Measurements from ENCODE around the gene FLNB. TPM values are rescaled to one million over a fixed set of nuclear protein-coding genes. Genes with fewer than 3 reads are reported as not detected.

The FLNB gene
- total RNA-seq, 1 experiment from 2014 or later: 309 TPM

DNA sequence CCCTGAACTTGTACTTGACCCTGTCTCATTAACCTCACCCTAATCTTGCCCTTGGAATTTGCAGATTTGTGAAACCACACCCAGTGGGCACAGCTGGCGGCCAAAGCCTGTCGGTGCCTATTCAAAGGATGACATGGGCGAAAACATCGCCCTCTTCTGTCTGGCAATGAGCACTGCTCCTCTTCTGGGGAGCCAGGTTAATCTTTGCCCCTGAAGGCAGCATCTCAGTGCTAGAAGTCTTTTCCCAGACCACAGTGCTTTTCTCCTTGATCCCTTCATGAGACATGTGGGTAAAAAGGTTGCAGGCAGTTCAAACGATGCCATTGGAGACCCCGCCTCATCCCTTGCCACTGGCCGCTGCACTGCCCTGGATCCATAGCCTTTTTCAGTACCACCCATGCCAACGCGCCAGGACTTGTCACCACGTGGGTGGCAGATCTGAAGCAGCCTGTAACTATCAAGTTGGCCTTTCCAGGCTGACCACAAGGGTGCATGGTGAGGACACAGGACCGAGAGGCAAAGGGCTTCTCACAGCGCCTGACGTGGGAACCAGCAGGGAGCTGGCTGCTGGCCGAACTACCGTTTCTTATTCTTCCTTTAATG lies 209.1 kb downstream of the FLNB start:
- H3K9me3 ChIP-seq (ENCODE audit: control insufficient read depth, insufficient read depth, low read depth, low read length): no peaks in the 10 kb centered on the region
- no TSS peak for BruUV-seq (replicated peaks)
- ChIA-PET POLR2A (interaction anchor here (0.6 kb wide), 2 partner anchors 49 to 198 kb away, joined by 4 to 8 read pairs; no protein-coding TSS in a partner anchor), CTCF (interaction anchor here (0.6 to 1.3 kb wide), 7 partner anchors 29 to 1439 kb away, joined by 3 to 12 read pairs (median 3); no protein-coding TSS in a partner anchor)
- no peaks in the 10 kb centered on the region for H3K27me3 ChIP-seq (ENCODE audit: control insufficient read depth, insufficient read depth, low read length)
- intact Hi-C loops (cut with micrococcal nuclease; ENCODE audit: unreplicated experiment) (no loop called here), in situ Hi-C loops (cut with HindIII; ENCODE audit: low pct_unique_long_range_greater_than_20kb, low sequenced_read_pairs) (no loop called here)
- ATAC-seq (peak; percentile 96), DNase-seq (ENCODE audit: low read depth, low spot score) (peak; percentile 79)
- peak overlapping the region; percentile 5 to 45; a peak in 2 of 4 replicates for H3K4me3 ChIP-seq (ENCODE audit: low read depth in 2 of 2, low read length in 2 of 2)
- H3K27ac ChIP-seq (ENCODE audit: low read length): peak overlapping the region; percentile 17; the same call in 1 of the 2 replicates
- H3K36me3 ChIP-seq (ENCODE audit: control insufficient read depth, insufficient read depth, low read length): no peaks in the 10 kb centered on the region
- H3K4me1 ChIP-seq (ENCODE audit: control insufficient read depth, insufficient read depth, low read length): peaks cover 11% of the 10 kb centered on the region
- peak; percentile 87 for TF ChIP-seq CTCF (IDR thresholded peaks at IDR 0.05)
- TF ChIP-seq REST (IDR thresholded peaks at IDR 0.05; ENCODE audit: insufficient read depth in 1 of 2, low read depth in 2 of 2, low read length in 1 of 2): 0 out of 4 replicates have a peak, but pooled peaks of 1 of the 2 experiments have one; percentile 38
- no peak for TF ChIP-seq POLR2AphosphoS5 (IDR thresholded peaks at IDR 0.05; ENCODE audit: low read depth, low read length)
- no peak for TF ChIP-seq SIN3A (IDR thresholded peaks at IDR 0.05; ENCODE audit: borderline replicate concordance, insufficient read depth, low read depth, low read length)

DNA sequence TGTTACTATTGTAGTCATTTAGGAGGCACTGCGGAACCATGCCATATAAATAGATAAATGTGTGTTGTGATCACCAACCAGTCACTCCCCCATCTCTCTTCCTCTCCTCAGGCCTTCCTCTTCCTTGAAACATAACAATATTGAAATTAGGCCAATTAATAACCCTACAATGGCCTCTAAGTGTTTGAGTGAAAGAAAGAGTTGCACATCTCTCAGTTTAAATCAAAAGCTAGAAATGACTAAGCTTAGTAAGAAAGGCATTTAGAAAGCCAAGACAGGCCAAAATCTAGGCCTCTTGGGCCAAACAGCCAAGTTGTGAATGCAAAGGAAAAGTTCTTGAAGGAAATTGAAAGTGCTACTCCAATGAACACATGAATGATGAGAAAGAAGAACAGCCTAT lies 210.7 kb downstream of the FLNB start:
- TF ChIP-seq REST (IDR thresholded peaks at IDR 0.05; ENCODE audit: insufficient read depth in 1 of 2, low read depth in 2 of 2, low read length in 1 of 2) (no peak), SIN3A (IDR thresholded peaks at IDR 0.05; ENCODE audit: borderline replicate concordance, insufficient read depth, low read depth, low read length) (no peak), POLR2AphosphoS5 (IDR thresholded peaks at IDR 0.05; ENCODE audit: low read depth, low read length) (no peak), TCF7L2 (IDR thresholded peaks at IDR 0.05; ENCODE audit: low read depth, low read length) (no peak), CTCF (IDR thresholded peaks at IDR 0.05) (no peak)
- intact Hi-C loops (cut with micrococcal nuclease; ENCODE audit: unreplicated experiment): no loop called here
- POLR2A ChIA-PET: no interaction called here
- Histone ChIP-seq H3K27ac (ENCODE audit: low read length) (no peak overlapping the region), H3K9me3 (ENCODE audit: control insufficient read depth, insufficient read depth, low read depth, low read length) (no peaks in the 10 kb centered on the region), H3K4me1 (ENCODE audit: control insufficient read depth, insufficient read depth, low read length) (peaks cover 14% of the 10 kb centered on the region), H3K36me3 (ENCODE audit: control insufficient read depth, insufficient read depth, low read length) (no peaks in the 10 kb centered on the region), H3K4me3 (ENCODE audit: low read depth in 2 of 2, low read length in 2 of 2) (no peak overlapping the region), H3K27me3 (ENCODE audit: control insufficient read depth, insufficient read depth, low read length) (no peaks in the 10 kb centered on the region)
- in situ Hi-C loops (cut with HindIII; ENCODE audit: low pct_unique_long_range_greater_than_20kb, low sequenced_read_pairs): no loop called here
- no TSS peak for BruUV-seq (replicated peaks)
- CTCF ChIA-PET: no interaction called here
- ATAC-seq: no peak
- DNase-seq (ENCODE audit: low read depth, low spot score): no peak

Data from Panc1 (cell line).